ACHN (cell line): Measurements from ENCODE around the gene CCL5.

Experiments
- DNase-seq: peaks from one replicate; pipeline ENCODE4 v3.0.0-alpha.2; 2015
- in situ Hi-C: cut with HindIII; loops from 2 replicates; pipeline ENCODE4 v1.10.0; 2017; ENCODE audit warnings: low sequenced_read_pairs, low pct_ligation_motif_present, low pct_unique_long_range_greater_than_20kb

CCL5 gene

DNA sequence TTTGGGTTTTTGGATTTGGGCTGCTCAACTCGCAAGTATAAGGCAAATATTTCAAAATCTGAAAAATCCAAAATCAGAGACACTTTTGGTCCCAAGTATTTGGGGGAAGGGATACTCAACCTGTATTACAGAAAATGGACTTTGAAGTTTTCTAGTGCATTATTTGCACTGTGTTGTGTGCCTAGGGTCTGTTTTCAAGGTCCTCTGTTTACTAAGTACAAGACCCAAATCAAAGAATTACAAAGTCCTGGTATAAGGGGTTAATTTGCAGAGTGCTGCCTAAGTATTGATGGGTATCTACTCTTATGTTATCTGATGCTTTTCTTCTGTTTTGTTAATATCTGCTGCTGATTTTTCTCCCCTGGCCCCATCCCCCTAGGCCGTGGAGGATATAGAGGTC, 36.5 kb downstream of the CCL5 start:
- no peak for DNase-seq
- in situ Hi-C loops: no loop called here

DNA sequence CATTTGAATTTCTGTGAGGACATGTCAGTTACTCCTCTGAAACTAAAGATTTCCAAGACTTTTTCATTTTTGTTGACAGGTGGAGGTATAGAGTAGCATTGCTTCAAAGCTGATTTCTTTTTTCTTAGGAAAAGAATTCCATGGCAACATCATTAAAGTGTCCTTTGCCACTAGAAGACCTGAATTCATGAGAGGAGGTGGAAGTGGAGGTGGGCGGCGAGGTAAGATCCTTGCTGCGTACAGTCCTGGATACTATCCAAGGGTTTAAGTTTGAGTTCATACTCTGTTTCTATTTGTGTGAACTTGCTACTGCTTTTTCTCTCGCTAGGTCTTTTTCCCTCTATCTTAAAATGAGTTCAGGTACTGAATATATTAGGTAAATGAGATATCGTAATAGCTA, 37.9 kb downstream of the CCL5 start:
- DNase-seq: no peak
- in situ Hi-C loops: no loop called here

DNA sequence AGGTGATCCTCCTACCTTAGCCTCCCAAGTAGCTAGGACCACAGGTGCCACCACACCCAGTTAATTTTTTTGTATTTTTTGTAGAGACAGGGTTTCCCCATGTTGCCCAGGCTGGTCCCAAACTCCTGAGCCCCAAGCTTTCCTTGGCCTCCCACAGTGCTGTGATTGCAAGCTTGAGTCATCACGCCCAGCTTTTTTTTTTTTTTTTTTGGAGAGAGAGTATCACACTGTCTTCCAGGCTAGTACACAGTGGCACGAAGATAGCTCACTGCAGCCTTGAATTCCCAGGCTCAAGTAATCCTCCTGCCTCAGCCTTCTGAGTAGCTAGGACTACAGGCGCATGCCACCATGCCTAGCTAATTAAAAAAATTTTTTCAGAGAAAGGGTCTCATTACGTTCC, 38.7 kb downstream of the CCL5 start:
- in situ Hi-C loops: no loop called here
- peak; percentile 27 for DNase-seq

DNA sequence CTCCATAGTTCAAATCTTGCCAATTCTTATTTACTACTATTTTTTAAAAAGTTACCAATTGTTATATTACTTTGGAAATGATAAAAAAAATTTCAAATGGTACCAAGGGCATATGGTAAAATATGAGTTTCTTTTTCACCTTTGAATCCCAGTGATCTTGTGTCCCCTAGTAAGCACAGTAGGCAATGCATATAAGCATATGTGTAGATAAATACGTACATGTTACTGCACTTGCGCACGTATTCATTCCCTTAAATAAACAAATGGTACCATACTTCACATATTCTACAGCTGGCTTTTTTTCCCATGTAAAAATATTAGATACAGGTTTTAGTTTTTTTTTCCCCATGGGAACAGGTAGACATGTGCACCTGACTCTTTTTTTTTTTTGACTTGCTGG, 39.1 kb downstream of the CCL5 start:
- DNase-seq: no peak
- in situ Hi-C loops: no loop called here

DNA sequence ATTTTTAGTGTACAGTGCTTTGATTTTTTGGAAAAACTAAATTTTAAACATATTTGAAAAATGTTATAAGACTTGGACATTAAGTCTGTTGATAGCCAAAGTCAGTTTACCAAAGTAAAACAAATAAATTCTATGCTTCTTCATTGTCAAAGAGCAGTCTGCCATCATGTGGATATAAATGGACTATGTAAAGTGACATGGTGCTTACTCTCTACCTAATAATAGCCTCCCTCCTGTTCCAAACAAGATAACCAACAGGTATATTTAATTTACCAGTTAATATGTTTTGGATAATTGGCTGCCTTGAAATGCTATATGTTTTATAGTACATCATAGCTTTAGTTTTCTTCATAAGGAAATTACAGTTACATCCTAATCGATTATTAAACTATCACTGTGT, 55.0 kb downstream of the CCL5 start:
- in situ Hi-C loops: no loop called here
- DNase-seq: no peak
